ENCODE measurements around the gene KIRREL3.

KIRREL3 gene

GRCh38 chr11:126700768-126701519, 299.6 kb downstream of the KIRREL3 start:
- DNase-seq: no peak

GRCh38 chr11:126698576-126698975, 302.0 kb downstream of the KIRREL3 start:
- no peak for DNase-seq

GRCh38 chr11:126697936-126698335, 302.6 kb downstream of the KIRREL3 start:
- no peak for DNase-seq

GRCh38 chr11:126696982-126697381, 303.6 kb downstream of the KIRREL3 start:
- DNase-seq: no peak

GRCh38 chr11:126695293-126695692, 305.3 kb downstream of the KIRREL3 start:
- no peak for DNase-seq

GRCh38 chr11:126694065-126694625, 306.4 kb downstream of the KIRREL3 start:
- DNase-seq: no peak

- no peak for DNase-seq
These were observed 313.1 kb downstream of the KIRREL3 start for GRCh38 chr11:126687477-126687876.

GRCh38 chr11:126686938-126687337, 313.6 kb downstream of the KIRREL3 start:
- DNase-seq: no peak

- no peak for DNase-seq
These were observed 316.5 kb downstream of the KIRREL3 start for GRCh38 chr11:126683766-126684728.

GRCh38 chr11:126682590-126682989, 318.0 kb downstream of the KIRREL3 start:
- no peak for DNase-seq

- no peak for DNase-seq
These were observed 319.9 kb downstream of the KIRREL3 start for GRCh38 chr11:126680700-126681099.

- no peak for DNase-seq
These were observed 320.4 kb downstream of the KIRREL3 start for GRCh38 chr11:126680131-126680530.

- DNase-seq: no peak
These were observed 321.5 kb downstream of the KIRREL3 start for GRCh38 chr11:126679033-126679432.

GRCh38 chr11:126676536-126676935, 324.0 kb downstream of the KIRREL3 start:
- DNase-seq: no peak

GRCh38 chr11:126673319-126673718, 327.3 kb downstream of the KIRREL3 start:
- DNase-seq: no peak

- DNase-seq: no peak
These were observed 331.2 kb downstream of the KIRREL3 start for GRCh38 chr11:126669416-126669815.

GRCh38 chr11:126664643-126665042, 335.9 kb downstream of the KIRREL3 start:
- DNase-seq: no peak

GRCh38 chr11:126663749-126664592, 336.6 kb downstream of the KIRREL3 start:
- DNase-seq: no peak

- DNase-seq: no peak
These were observed 338.4 kb downstream of the KIRREL3 start for GRCh38 chr11:126662035-126662790.

- no peak for DNase-seq
These were observed 339.7 kb downstream of the KIRREL3 start for GRCh38 chr11:126660761-126661425.

- no peak for DNase-seq
These were observed 340.2 kb downstream of the KIRREL3 start for GRCh38 chr11:126660321-126660720.

Measured in NCI-H187 treated with DMSO at 0.1 percent for 48 hours (cell line).